ENCODE data around the gene ABCD1. TPM values are rescaled to one million over a fixed set of nuclear protein-coding genes. Genes with fewer than 3 reads are reported as not detected.
A peak's percentile ranks its signal among the peaks of the same experiment; 100 is the strongest.

Gene ABCD1
- total and polyA plus RNA-seq, 8 donors, result 5.8 to 13.2 (median 9.8) TPM

DNA sequence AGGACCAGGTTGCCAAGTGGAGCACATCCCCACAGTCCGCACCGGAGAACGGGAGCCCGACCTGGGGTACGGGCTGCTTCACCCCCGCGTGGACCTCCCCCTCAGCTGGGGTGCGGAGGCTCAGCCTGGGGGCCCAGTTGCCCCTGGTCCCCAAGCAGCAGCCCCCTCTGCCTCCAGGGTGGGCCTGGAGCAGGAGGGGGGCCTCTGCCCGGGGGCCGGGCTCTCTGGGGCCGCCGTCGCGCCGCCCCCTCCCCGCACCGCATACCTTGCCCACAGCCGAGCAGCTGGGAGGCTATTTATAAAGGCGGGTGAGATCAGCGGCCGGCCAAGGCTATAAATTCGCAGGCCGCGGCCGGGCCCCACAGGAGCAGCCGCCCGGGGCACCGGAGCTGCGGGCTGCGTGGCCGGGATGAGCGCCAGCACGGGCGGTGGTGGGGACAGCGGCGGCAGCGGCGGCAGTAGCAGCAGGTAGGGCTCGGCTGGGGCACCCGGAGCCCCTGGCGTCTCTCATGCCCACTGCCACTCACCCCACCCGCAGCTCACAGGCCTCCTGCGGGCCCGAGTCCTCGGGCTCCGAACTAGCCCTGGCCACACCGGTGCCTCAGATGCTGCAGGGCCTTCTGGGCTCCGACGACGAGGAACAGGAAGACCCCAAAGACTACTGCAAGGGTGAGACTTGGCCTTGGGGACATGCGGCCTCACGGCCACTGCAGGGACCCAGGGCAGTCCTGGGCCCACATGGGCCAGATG is 56.2 kb downstream of the ABCD1 start, which contains the start of gene SRPK3:
TSS of gene SRPK3 (plus strand) at position 364 of the 750 bp plus-strand sequence. CDS start at position 410, 46 bp downstream.
- DNase-seq, result peak in 2 of 6 donors; percentile 43 to 76
- ATAC-seq, result peak; percentile 13 to 52 (median 42)
- H3K36me3 ChIP-seq, result peaks cover 0 to 7% (median 0%) of the 10 kb centered on the region in 3 donors
- 18 to 53% methylated on average over 52 of the region's 52 CpGs for WGBS, 2 donors
- no peak for FAIRE-seq
- H3K4me1 ChIP-seq, result no peaks in the 10 kb centered on the region
- no peak for TF ChIP-seq CTCF (IDR thresholded peaks at IDR 0.05)
- H3K9me3 ChIP-seq, result no peaks in the 10 kb centered on the region
- H3K4me3 ChIP-seq, result no peak within 1 kb of the TSS
- intact Hi-C loops (cut with DNase I), result no loop called here
- H3K27ac ChIP-seq, result no peak within 1 kb of the TSS
- no peaks in the 10 kb centered on the region for H3K27me3 ChIP-seq

DNA sequence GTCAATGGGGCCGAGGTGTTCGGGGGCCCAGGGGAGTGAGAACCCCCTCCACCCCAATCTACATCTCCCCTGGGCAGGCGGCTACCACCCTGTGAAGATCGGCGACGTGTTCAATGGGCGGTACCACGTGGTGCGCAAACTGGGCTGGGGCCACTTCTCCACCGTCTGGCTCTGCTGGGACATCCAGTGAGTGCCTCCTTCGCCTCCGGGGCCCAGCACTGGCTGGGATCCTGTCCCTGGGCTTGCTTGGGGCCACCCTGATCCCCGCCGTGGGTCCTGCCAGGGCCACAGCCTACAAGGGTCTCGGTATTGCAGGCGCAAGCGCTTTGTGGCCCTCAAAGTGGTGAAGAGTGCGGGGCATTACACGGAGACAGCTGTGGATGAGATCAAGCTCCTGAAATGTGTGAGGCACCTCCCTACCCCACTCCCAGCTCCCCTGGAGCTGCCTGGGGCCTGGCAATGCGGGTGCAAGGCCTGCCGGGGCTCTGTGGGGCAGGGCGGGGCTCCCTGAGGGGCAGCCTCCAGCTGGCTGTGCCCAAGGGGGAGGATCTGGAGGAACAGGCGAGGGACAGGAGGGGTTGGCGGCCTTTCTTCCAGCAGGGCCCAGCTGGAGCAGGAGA is 56.9 kb downstream of the ABCD1 start:
- ATAC-seq (peak in 2 of 4 donors; percentile 9 to 12), DNase-seq (peak in 1 of 6 donors; percentile 72), FAIRE-seq (no peak)
- H3K27me3 ChIP-seq, result no peaks in the 10 kb centered on the region
- no peak for TF ChIP-seq CTCF (IDR thresholded peaks at IDR 0.05)
- H3K9me3 ChIP-seq, result no peaks in the 10 kb centered on the region
- intact Hi-C loops (cut with DNase I), result no loop called here
- no peak overlapping the region for H3K27ac ChIP-seq
- peaks cover 0 to 10% (median 0%) of the 10 kb centered on the region in 3 donors for H3K36me3 ChIP-seq
- no peak overlapping the region for H3K4me3 ChIP-seq
- no peaks in the 10 kb centered on the region for H3K4me1 ChIP-seq
- WGBS, 2 donors, result 69 to 71% methylated on average over 21 to 24 of the region's 24 CpGs

DNA sequence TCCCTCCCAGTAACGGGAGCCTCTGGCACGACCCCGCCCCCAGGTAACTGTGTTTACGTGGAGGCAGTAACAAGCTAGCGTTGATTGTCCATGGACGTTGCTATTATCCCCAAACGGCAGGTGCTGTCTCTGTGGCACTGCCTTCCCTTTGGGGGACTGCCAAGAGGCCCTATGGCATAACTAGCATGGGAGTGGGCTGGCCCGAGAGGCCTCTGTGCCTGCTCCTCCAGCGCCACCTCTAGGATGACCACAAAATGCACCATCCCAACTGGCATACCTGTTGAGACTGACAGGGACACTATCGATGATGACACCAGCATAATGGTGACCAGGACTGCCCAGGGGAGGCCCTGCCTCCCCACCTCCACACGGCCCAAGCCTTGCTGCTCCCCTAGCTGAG is 57.7 kb downstream of the ABCD1 start:
- peaks cover 0 to 10% (median 3%) of the 10 kb centered on the region in 3 donors for H3K36me3 ChIP-seq
- intact Hi-C loops (cut with DNase I), result no loop called here
- WGBS, 2 donors, result 59 to 63% methylated on average over 11 of the region's 11 CpGs
- H3K4me1 ChIP-seq, result no peaks in the 10 kb centered on the region
- FAIRE-seq (no peak), ATAC-seq (no peak), DNase-seq (no peak)
- H3K27me3 ChIP-seq, result no peaks in the 10 kb centered on the region
- TF ChIP-seq CTCF (IDR thresholded peaks at IDR 0.05), result no peak
- H3K4me3 ChIP-seq, result no peak overlapping the region
- no peak overlapping the region for H3K27ac ChIP-seq
- no peaks in the 10 kb centered on the region for H3K9me3 ChIP-seq

DNA sequence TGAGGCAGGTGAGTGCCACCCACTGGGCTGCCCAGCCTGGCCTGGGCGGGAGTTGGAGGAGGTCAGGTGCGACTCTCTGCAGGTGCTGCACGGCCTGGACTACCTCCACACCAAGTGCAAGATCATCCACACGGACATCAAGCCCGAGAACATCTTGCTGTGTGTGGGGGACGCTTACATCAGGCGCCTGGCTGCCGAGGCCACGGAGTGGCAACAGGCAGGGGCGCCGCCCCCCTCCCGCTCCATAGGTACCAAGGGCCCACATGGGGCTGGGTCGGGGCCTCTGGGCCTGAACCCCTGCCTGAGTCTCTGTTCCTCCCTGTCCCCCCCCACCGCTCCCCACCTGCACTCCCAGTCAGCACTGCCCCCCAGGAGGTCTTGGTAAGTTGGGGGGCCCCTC is 58.2 kb downstream of the ABCD1 start:
- H3K27ac ChIP-seq, result no peak overlapping the region
- ATAC-seq (no peak), DNase-seq (no peak), FAIRE-seq (no peak)
- H3K4me3 ChIP-seq, result no peak overlapping the region
- 89 to 95% methylated on average over 11 to 14 of the region's 14 CpGs for WGBS, 2 donors
- TF ChIP-seq CTCF (IDR thresholded peaks at IDR 0.05), result no peak
- peaks cover 0 to 10% (median 8%) of the 10 kb centered on the region in 3 donors for H3K36me3 ChIP-seq
- intact Hi-C loops (cut with DNase I), result no loop called here
- H3K27me3 ChIP-seq, result no peaks in the 10 kb centered on the region
- H3K4me1 ChIP-seq, result no peaks in the 10 kb centered on the region
- no peaks in the 10 kb centered on the region for H3K9me3 ChIP-seq

Data from pancreas (tissue), 10 donors.